ENCODE results near the gene OOSP1.

- no peak for TF ChIP-seq EZH2phosphoT487 (IDR thresholded peaks at IDR 0.05; ENCODE audit: unreplicated experiment)
- TF ChIP-seq POLR2AphosphoS5 (IDR thresholded peaks at IDR 0.05; ENCODE audit: low read depth), result no peak
- TF ChIP-seq CTCF (conservative IDR thresholded peaks at IDR 0.05; ENCODE audit: low read depth in 2 of 2), result no peak
These were observed 34.9 kb downstream of the OOSP1 start for GRCh38 chr11:59973097-59973496.
